HG03196 (cell line): ENCODE results near the gene FTO.

ENCODE experiments used
- ATAC-seq: cut with Tn5 transposase; IDR thresholded peaks from one replicate; pipeline ENCODE4 v1.9.1; 2021; ENCODE audit not compliant: unreplicated experiment

FTO gene

DNA sequence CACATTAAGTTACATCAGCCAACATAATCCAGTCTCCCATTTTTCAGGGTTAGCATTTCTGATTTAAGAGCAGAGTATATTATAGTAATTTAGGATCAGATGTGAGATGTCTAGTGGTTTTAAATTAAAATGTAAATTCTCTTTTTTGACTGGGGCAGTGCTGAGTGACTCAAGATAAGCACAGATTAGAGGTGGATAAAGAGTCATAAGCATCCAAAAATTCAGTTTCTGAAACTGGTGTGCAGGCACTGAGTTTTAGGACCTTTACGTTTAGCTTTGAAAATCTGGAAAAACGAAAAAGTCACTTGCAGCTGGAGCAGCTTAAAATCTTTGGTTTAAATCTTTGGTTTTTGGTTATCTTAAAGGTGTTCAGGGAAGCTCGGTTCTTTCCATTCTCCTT, 190.7 kb downstream of the FTO start:
- no peak for ATAC-seq

DNA sequence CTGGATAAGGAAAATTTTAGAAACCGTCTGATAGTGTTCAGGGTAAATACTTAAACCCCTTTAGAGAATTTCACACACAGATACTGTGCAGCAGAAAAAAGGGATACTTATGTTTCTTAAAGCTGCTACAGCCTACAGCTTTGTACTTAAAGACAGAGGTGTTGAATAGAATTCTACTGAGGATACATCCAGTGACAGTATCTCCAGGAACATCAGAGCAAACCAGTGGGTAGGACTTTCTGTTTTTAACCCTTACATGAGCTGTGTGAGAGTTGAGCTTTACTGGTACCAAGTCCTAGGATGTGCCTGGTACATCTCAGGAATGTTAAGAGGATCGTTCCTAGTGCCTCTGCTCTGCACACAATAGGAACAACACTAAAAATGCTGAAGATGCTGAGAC, 191.5 kb downstream of the FTO start:
- ATAC-seq = no peak

DNA sequence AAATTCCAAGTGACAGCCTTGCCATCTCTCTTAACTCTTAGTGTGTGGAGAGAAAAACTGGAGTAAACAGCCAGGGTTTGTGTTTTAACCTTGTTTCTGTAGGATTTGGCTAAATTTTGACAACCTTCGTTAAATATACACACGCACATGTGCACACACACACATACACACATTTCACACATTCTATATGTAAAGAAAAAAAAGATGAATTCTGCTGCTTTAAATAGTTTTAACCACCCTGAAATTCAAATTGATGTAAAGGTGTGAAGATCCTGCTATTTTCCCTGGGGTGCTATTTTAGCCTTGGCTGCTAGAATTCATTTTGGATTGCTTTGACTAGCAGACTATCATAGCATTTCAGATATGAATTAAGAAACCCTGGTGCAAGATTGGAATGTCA, 191.9 kb downstream of the FTO start:
- no peak for ATAC-seq

DNA sequence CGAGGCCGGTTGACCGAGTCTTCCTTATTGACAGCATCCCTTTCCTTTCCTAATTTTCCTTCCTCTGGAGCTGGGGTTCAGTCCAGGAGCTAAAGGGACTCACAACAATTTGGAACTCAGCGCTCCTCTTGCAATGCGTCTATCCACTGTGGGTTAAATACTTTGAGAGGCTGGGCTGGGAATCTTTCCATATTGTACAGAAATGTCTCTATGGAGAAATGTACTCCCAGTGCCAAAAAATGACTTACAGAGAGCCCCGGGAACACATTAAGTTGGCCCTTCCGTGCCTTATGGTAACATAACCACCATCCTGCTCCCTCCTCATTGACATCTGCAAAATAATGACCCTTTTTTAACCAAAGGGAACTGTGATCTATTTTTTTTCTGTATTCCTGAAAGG, 192.8 kb downstream of the FTO start:
- no peak for ATAC-seq

DNA sequence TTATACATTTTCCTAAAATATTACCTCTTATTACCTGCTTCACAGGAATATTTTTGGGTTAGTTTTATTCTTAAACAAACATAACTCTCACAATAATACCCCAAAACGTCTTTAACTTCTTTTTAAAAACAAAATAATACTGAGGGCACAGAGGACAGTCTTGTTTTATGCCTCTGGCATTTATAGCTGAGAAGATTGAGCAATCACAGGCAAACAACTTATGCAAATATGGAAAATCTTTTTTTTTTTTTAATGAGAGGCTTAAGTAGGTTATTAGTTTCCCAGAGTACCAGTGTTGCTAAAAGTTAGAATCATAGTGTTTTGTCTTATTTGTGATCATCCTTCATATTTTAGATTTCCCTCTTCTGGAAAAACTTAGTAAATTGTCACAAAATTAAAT, 195.0 kb downstream of the FTO start:
- ATAC-seq = no peak

DNA sequence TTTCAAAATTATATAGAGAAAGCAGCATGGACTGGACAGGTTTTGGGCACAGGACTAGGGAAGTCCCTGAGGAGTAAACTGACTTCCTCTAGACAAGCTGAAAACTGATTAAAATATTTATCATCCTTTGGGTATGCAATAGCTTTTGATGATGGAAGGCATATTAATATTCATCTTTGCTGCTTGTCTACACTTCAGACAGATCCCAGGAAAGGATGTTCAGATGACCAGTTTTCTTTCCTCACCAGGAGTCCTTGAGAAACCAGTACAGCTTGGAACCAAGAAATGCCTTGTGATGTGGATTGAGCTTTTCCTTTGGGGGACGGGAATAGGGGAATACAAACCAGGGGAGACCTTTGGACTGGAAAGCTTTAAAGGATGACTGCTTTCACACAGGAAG, 195.5 kb downstream of the FTO start:
- no peak for ATAC-seq

DNA sequence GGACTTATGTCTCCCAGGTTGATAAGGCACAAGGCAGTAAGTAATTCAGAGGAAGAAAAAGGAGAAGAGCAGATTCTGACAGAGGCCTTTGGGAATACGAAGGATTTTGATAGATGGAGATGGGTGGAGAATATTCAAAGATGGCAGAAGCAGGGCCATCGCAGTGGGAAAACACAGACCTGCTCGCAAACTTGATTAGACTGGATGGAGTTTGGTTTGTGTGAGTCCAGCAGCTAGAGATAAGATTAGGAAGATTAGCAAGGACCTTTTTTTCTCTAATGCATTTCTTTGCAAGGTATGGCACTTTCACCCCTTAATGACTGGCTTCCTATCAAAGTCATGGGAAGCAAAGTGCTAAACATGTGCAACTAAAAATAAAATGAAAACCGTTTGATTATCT, 196.7 kb downstream of the FTO start:
- no peak for ATAC-seq

DNA sequence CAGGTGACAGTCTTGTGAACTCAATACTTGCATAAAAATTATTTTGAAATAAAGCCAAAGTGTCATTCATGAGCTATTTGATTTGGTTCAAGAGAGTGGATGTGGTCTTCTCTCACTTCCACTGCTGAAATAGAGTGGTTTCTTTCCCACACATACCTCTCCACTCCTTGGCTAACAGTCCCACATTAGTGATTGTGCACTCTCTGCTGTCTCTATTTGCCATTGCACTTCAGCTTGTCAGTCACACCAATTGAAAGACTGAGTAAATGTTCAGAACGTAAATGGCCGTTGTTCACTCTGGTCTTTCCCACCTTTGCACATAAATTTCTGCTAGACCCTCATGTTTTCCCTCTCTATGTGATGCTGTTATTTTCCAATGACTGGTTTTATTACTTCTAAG, 197.5 kb downstream of the FTO start:
- ATAC-seq = no peak

DNA sequence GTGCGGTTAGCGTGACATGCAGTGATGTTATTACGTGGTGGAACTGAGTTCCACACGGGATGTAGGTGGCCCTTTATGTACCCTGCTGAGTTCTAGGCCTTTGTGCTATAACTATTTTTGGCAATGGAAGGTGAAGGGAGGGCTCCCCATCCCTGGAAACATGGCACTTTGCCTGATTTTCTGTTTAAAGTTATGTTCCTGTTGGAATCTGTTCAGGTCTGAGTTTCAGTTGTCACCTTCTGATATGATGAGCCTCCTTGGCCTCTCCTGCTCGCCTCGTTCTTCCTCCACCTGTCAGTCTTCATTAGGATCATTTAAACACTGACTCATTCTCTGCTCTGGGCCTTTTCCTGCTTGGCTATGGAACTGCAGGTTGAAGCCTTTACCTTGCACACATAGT, 200.6 kb downstream of the FTO start:
- no peak for ATAC-seq

DNA sequence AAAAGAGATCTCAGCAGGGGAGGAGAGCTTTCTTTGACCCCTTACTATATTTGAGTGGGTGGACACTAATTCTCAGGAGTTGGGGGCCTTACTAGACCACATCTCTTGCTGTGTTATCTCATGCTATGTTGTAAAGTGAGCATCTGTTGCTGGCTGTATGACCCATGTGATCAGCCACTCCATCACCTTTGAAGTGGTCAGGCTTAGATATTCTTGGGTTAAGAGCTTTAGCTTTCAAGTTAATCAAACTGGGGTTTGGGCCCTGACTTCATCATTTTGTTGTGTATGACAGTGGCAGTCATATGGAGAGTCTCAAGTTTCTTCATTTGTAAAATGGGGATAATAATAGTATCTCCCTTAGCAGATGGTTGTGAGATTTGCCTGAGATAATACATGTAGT, 201.1 kb downstream of the FTO start:
- no peak for ATAC-seq

DNA sequence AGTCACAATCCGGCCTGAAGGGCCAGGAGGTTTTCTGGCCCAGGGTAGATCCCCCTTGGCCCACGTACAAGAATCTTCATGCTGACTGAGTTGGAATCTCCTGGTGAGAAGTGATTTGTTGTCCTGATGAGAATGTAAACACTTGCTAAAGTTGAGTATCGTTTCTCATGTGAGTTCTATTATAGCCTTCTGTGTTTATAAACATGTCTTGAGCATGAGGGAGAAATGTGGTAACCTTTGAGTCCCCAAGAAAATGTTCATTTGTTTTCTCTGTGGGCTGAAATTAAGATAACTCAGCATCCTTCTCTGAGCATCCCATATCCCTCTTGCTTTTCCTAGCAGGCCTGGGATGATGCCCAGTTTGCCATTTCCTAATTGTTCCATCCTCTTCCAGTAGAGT, 204.8 kb downstream of the FTO start:
- ATAC-seq = no peak

DNA sequence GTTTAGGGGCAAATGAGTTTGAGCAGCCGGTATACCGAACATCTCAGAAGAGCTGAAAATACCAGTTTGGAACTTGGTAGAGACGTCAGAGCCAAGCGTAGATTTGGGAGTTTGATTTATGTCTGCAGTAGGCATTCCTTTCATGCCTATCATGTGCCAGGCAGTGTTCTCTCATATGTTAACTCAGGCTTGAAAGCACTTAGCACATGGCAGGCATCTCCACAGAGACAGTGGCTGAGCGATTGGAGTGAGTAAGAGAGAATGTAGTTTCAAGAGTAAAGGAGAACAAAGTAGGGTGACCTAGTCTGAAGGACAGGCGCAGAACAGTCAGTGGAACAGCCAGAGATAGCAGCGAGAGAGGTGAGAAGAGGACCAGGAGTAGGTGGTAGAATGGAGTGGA, 207.0 kb downstream of the FTO start:
- ATAC-seq = no peak

DNA sequence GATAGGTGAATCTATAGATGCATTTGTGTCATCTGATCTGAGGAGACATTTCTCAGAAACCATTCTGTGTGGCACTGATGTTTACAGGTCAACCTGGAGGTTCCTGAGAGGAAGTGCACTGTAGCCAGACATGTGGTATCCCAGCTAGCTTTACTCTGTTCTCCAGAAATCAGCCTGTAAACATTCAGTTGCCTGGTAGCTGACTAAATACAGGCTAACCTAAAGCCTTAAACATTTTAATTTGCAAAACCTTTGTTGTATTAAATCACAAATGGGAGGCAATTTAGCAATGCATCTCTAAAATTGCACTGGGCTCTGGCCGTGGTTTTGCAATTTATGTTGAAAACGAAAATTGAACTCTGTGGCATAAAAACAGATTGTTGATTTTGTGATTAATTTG, 207.6 kb downstream of the FTO start:
- no peak for ATAC-seq

DNA sequence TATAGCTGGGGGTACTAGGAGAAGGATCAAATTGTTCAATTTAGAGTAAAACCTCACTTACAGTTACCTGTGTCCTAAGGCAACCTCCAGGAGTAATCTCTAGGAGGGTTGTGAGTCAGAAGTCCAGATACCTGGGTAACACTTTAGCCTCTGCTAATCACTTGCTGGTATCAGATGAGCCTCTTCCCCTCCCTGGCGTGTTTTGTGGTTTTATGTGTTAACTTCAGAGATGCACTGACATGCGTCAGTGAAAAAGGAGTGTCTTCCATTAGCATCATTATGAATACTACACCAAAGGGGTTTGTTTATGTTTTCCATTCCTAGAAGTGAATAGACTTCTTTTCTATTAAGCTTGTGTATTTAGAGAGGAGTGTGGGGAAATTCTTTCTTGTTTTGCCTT, 208.2 kb downstream of the FTO start:
- ATAC-seq = no peak

DNA sequence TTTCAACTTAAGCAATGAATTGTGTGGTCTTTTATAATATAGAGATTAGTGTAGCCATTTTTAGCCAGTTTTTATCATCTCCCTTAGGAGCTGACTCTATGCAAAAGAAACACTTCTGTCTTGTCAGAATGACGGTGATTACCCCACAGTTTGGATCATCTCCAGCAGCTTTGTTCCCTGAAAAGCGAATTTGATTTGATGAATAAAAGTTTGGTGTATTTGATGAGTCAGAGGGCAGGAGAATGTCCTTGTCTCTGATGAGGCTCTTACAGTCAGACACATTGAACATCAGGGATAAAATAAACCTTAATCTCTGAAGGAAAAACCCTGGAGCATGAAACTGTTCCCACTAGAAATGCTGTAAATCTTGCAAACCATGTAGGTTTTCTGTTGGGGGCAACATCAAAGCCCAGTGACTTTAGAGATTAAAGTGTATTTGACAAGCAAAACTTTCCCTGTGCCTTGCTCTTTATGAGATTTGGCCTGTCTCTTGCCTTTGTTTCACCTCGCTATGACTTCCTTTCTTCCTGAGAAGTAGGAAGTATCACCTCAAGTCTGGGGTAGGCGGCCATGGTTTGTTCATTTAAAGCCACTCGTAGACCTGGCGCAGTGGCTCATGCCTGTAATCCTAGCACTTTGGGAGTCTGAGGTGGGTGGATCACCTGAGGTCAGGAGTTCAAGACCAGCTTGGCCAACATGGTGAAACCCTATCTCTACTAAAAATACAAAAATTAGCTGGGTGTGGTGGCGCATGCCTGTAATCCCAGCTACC, 209.3 kb downstream of the FTO start:
- ATAC-seq = no peak

DNA sequence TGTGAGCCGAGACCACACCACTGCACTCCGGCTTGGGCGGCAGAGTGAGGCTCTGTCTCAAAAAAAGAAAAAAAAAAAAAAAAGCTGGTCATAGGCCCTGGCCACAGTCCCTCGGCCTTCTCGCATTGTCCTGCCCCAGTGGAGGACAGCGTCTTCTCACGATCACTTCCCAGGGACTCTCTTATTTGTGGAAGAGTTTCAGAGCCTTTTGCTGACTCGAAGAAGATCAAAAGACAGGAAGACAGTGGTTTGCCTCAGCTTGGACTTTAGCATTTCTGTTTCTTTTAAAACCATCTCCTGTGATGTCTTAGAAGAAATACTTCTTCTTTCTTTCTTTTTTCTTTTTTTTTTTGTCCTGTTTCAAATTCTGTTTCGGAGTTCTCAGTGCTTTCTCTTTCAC, 210.0 kb downstream of the FTO start:
- ATAC-seq = no peak

DNA sequence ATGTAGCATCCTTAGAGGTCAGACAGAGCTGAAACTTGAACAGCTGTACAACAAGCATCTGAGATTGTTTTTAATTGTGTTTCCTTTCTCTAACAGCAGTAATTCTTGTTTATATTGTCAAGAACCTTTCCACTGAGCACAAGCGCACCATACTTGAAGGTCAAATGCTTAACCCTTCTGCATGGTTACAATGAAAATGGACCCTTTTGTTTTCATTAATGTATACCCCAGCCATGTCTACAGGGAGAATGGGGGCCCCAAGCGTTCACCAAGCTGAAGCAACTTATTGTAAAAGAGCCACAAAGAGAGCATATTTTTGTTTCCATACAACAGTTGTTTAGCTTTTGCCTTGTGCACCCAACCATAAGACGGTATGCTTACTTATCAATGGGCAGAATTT, 210.8 kb downstream of the FTO start:
- ATAC-seq = no peak

DNA sequence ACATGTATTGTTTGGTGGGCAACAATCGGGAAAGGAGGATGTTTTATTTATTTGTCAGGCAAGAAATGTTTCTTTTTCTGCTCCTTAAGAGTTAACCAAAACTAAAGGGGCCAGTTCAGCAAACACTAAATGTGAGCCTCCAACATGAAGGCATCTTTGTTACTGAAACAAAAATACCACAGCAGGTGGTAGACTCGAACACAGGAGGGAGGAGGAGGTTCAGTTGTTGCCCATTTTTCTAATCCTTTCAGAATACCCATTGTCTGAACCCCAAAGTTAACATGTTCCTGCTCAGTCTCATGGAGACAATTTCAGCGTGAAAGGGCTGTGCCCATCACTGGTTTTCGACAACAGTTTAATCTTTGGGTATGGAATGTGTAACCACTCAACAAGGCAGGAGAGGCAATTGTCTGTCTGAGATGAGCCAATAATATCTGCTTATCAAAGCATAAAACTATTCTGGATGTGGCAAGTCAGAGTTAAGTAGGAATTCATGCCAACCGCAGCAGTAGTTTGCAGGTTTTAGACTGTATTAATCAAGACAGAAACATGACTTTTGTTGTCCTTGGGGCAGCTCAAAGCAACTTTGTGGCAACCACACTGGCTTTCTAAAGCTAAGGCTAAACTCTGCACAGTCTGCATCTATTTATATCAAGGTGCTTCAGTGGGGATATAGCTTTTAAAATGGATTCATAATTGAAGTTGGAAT, 211.7 kb downstream of the FTO start:
- ATAC-seq = no peak

DNA sequence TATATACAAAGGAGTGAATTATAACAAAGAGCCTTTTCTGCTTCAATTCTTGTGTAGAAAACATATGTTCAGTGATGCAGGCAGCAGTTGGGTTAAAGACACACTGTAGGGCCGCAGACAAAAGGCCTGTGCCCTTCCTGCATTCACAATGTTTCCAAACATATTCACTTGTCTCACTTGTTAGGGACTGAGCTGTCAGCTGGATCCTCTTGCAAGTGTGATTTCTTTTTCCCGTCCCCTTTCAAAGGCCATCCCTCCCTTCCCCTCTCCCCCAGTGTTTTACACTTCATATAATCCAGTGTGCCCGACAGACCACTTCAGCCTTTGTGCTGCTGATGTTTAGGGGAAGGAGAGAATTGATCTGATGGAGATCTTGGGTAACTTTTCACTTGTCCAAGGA, 217.0 kb downstream of the FTO start:
- no peak for ATAC-seq

DNA sequence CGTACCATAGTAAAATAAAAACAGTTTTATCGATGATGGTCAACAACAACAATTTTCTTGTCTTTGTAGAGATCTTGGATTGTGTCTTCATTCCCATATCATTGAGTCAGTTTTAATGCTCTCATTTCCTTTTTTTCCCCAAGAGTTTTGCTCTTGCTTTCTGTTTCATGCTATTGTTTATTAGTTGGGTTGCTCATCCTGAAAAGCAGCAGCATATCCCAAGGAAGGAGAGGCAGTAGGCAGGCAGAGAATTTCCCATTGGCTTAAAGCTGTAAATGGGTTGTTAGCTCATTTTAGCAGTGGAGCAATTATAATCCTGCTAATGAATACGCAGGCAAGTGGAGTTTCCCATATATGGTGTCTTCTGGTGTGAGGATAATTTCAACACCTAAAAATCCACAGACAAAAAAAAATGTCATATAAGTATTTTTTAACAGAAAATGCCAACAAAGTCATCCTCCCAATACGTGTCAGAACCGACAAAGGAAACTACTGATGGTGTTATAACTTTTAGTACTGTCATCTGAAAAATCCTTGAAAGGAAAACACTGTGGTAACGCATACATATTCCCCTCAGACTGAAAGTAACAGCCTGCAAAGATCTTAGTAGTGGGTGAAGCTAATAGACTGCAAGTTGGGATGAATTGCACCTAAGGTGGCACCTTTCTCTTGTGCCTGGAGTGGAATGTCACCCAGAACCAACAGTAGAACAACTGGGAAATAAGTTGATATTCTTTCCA, 218.3 kb downstream of the FTO start:
- no peak for ATAC-seq

DNA sequence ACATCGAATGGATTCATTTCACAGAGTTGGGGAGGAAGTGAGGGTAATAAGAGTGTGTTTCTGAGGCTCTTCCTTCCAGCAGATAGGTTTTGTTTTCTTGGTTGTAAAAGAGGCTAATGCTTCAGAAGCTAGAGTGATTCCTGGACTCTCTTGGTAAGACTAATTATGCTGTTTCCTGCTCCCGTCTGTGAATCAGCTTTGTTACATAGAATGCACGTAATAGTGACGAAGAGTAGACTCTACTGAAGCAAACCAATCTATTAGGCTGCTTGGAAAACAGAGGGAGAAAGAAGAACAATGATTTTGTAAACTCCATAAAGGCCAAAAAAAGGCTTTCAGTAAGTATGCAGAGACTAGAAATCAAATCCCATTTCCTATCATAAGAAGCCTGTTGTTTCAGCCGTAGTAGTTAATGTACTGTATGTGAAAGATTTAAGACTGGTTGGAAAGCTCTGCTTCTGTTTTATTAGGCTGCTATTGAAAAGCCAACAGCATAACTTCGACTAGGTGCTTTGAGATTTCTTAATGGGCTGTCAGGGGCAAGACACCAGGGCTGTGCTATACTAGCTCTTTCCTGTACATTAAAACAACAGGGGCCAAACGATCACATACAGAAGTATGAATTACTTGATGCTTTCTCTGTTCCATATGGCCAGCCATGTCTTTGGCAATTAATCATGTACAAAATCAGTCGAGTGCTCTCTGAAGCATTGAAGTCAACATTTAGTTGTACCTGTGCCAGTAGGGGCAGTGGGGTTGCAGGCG, 219.0 kb downstream of the FTO start:
- no peak for ATAC-seq
